ENCODE measurements around the gene PLCH1.

Gene PLCH1

GRCh38 chr3:155782390-155782953, 37.6 kb upstream of the PLCH1 start:
- no peak overlapping the region for H3K4me3 ChIP-seq (ENCODE audit: low read length)
- TF ChIP-seq, protein P1, sequence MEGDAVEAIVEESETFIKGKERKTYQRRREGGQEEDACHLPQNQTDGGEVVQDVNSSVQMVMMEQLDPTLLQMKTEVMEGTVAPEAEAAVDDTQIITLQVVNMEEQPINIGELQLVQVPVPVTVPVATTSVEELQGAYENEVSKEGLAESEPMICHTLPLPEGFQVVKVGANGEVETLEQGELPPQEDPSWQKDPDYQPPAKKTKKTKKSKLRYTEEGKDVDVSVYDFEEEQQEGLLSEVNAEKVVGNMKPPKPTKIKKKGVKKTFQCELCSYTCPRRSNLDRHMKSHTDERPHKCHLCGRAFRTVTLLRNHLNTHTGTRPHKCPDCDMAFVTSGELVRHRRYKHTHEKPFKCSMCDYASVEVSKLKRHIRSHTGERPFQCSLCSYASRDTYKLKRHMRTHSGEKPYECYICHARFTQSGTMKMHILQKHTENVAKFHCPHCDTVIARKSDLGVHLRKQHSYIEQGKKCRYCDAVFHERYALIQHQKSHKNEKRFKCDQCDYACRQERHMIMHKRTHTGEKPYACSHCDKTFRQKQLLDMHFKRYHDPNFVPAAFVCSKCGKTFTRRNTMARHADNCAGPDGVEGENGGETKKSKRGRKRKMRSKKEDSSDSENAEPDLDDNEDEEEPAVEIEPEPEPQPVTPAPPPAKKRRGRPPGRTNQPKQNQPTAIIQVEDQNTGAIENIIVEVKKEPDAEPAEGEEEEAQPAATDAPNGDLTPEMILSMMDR (IDR thresholded peaks at IDR 0.05; ENCODE audit: insufficient read depth, low read depth, low read length, missing control alignments), result no peak
- no peak for DNase-seq (ENCODE audit: low read depth)

- no peak for DNase-seq (ENCODE audit: low read depth)
- TF ChIP-seq, protein P1 (IDR thresholded peaks at IDR 0.05; ENCODE audit: insufficient read depth, low read depth, low read length, missing control alignments), result no peak
- no peak overlapping the region for H3K4me3 ChIP-seq (ENCODE audit: low read length)
These were observed 35.4 kb upstream of the PLCH1 start for GRCh38 chr3:155780291-155780690.

- no peak overlapping the region for H3K4me3 ChIP-seq (ENCODE audit: low read length)
- TF ChIP-seq, protein P1 (IDR thresholded peaks at IDR 0.05; ENCODE audit: insufficient read depth, low read depth, low read length, missing control alignments), result no peak
- DNase-seq (ENCODE audit: low read depth), result no peak
These were observed 33.6 kb upstream of the PLCH1 start for GRCh38 chr3:155778462-155778861.

- no peak for DNase-seq (ENCODE audit: low read depth)
- TF ChIP-seq, protein P1 (IDR thresholded peaks at IDR 0.05; ENCODE audit: insufficient read depth, low read depth, low read length, missing control alignments), result no peak
- no peak overlapping the region for H3K4me3 ChIP-seq (ENCODE audit: low read length)
These were observed 27.9 kb upstream of the PLCH1 start for GRCh38 chr3:155772801-155773200.

DNA sequence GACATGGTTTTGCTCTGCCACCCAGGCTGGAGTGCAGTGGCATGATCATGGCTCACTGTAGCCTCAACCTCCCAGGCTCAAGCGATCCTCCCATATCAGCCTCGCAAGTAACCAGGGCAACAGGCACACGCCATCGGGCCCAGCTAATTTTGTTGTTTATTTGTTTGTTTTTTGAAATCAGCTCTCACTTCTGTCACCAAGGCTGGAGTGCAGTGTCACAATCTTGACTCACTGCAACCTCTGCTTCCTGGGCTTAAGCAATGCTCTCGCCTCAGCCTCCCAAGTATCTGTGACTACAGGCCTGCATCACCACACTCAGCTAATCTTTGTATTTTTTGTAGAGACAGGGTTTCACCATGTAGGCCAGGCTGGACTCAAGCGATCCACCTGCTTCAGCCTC, 26.3 kb upstream of the PLCH1 start:
- DNase-seq (ENCODE audit: low read depth), result peak; percentile 4
- TF ChIP-seq, protein P1 (IDR thresholded peaks at IDR 0.05; ENCODE audit: insufficient read depth, low read depth, low read length, missing control alignments), result no peak

GRCh38 chr3:155766206-155766605, 21.3 kb upstream of the PLCH1 start:
- DNase-seq (ENCODE audit: low read depth), result peak; percentile 74
- TF ChIP-seq, protein P1 (IDR thresholded peaks at IDR 0.05; ENCODE audit: insufficient read depth, low read depth, low read length, missing control alignments), result no peak
- H3K4me3 ChIP-seq (ENCODE audit: low read length), result no peak overlapping the region

More for the DNA sequence above, 26.3 kb upstream of the PLCH1 start:
- H3K4me3 ChIP-seq (ENCODE audit: low read length), result no peak overlapping the region

- no peak for DNase-seq (ENCODE audit: low read depth)
- no peak overlapping the region for H3K4me3 ChIP-seq (ENCODE audit: low read length)
- TF ChIP-seq, protein P1 (IDR thresholded peaks at IDR 0.05; ENCODE audit: insufficient read depth, low read depth, low read length, missing control alignments), result no peak
These were observed 19.1 kb upstream of the PLCH1 start for GRCh38 chr3:155763870-155764463.

All from epithelial cell of esophagus (primary cell).